HepG2 (cell line): ENCODE results near the gene XPNPEP3.

Experiments
- FOXC1 ChIP-seq: sonication (generic); formaldehyde crosslinking; IDR thresholded peaks from 2 replicates; pipeline ENCODE4 v1.8.0; 2022; ENCODE audit warnings: mild to moderate bottlenecking, missing genetic modification reagents, borderline replicate concordance
- GLI4 ChIP-seq: sonication (generic); formaldehyde crosslinking; IDR thresholded peaks from 2 replicates; pipeline ENCODE4 v1.5.1; 2020; ENCODE audit warnings: missing genetic modification reagents, mild to moderate bottlenecking, moderate library complexity, borderline replicate concordance
- JUND ChIP-seq: sonication (generic); formaldehyde crosslinking; IDR thresholded peaks from 2 replicates; pipeline ENCODE4 v1.8.0; 2022; ENCODE audit warnings: mild to moderate bottlenecking, missing genetic modification reagents
- NPAS2 ChIP-seq: sonication (generic); formaldehyde crosslinking; IDR thresholded peaks from 2 replicates; pipeline ENCODE4 v1.8.0; 2022; ENCODE audit warnings: mild to moderate bottlenecking, missing genetic modification reagents, borderline replicate concordance
- POLR2AphosphoS5 ChIP-seq: IDR thresholded peaks from 2 replicates; pipeline ENCODE4 v1.6.1; 2012; ENCODE audit warnings: low read depth, low read length
- TF ChIP-seq, protein P1 (sequence below): sonication (generic); formaldehyde crosslinking; IDR thresholded peaks from 2 replicates; pipeline ENCODE4 v1.5.0; 2020; ENCODE audit warnings: mild to moderate bottlenecking, missing genetic modification reagents, moderate library complexity
- TF ChIP-seq, protein P2 (sequence below): sonication (generic); formaldehyde crosslinking; IDR thresholded peaks from 2 replicates; pipeline ENCODE4 v1.4.0; 2020; ENCODE audit warnings: missing genetic modification reagents
- TF ChIP-seq, protein P3 (sequence below), 2 experiments: IDR thresholded peaks; 2 replicates each; pipeline ENCODE4 v1.6.1; 2011 to 2012; ENCODE audit warnings: low read length in 2 of 2, borderline replicate concordance in 1 of 2, low read depth in 1 of 2, mild to moderate bottlenecking in 1 of 2, moderate library complexity in 1 of 2

DNA sequence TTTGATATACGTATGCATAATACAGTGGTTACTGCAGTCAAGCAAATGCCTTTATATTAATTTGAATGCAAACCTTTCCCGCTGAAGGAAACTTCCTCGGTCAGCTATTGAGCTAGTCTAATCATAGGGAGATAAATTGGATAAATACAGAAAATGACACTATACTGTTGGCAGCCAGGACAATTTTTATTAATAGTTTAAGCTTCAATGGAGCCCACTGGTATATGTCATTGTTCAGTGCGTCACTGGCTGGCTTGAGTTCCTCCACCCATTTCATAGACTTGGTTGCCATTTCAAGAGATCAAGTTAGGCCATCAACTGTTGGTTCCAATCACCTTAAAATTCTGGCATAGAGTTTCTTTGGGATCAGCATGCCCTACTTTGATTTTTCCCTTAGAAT is 37.5 kb downstream of the XPNPEP3 start:
- TF ChIP-seq, protein P1, sequence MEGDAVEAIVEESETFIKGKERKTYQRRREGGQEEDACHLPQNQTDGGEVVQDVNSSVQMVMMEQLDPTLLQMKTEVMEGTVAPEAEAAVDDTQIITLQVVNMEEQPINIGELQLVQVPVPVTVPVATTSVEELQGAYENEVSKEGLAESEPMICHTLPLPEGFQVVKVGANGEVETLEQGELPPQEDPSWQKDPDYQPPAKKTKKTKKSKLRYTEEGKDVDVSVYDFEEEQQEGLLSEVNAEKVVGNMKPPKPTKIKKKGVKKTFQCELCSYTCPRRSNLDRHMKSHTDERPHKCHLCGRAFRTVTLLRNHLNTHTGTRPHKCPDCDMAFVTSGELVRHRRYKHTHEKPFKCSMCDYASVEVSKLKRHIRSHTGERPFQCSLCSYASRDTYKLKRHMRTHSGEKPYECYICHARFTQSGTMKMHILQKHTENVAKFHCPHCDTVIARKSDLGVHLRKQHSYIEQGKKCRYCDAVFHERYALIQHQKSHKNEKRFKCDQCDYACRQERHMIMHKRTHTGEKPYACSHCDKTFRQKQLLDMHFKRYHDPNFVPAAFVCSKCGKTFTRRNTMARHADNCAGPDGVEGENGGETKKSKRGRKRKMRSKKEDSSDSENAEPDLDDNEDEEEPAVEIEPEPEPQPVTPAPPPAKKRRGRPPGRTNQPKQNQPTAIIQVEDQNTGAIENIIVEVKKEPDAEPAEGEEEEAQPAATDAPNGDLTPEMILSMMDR = no peak
- TF ChIP-seq NPAS2 (no peak), JUND (no peak), FOXC1 (CRISPR knock-in tag) (no peak), GLI4 (CRISPR knock-in tag) (no peak), POLR2AphosphoS5 (no peak)
- TF ChIP-seq, protein P2, sequence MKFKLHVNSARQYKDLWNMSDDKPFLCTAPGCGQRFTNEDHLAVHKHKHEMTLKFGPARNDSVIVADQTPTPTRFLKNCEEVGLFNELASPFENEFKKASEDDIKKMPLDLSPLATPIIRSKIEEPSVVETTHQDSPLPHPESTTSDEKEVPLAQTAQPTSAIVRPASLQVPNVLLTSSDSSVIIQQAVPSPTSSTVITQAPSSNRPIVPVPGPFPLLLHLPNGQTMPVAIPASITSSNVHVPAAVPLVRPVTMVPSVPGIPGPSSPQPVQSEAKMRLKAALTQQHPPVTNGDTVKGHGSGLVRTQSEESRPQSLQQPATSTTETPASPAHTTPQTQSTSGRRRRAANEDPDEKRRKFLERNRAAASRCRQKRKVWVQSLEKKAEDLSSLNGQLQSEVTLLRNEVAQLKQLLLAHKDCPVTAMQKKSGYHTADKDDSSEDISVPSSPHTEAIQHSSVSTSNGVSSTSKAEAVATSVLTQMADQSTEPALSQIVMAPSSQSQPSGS (CRISPR knock-in tag) = no peak
- TF ChIP-seq, protein P3, sequence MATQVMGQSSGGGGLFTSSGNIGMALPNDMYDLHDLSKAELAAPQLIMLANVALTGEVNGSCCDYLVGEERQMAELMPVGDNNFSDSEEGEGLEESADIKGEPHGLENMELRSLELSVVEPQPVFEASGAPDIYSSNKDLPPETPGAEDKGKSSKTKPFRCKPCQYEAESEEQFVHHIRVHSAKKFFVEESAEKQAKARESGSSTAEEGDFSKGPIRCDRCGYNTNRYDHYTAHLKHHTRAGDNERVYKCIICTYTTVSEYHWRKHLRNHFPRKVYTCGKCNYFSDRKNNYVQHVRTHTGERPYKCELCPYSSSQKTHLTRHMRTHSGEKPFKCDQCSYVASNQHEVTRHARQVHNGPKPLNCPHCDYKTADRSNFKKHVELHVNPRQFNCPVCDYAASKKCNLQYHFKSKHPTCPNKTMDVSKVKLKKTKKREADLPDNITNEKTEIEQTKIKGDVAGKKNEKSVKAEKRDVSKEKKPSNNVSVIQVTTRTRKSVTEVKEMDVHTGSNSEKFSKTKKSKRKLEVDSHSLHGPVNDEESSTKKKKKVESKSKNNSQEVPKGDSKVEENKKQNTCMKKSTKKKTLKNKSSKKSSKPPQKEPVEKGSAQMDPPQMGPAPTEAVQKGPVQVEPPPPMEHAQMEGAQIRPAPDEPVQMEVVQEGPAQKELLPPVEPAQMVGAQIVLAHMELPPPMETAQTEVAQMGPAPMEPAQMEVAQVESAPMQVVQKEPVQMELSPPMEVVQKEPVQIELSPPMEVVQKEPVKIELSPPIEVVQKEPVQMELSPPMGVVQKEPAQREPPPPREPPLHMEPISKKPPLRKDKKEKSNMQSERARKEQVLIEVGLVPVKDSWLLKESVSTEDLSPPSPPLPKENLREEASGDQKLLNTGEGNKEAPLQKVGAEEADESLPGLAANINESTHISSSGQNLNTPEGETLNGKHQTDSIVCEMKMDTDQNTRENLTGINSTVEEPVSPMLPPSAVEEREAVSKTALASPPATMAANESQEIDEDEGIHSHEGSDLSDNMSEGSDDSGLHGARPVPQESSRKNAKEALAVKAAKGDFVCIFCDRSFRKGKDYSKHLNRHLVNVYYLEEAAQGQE (IDR thresholded peaks at IDR 0.05; ENCODE audit: borderline replicate concordance in 1 of 2, low read depth in 1 of 2, low read length in 2 of 2) = no peak
